K562 (cell line): ENCODE measurements around the gene CTCF. TPM values are rescaled to one million over a fixed set of nuclear protein-coding genes. Genes with fewer than 3 reads are reported as not detected.

Source experiments
- ARID3A ChIP-seq: IDR thresholded peaks from 2 replicates; pipeline ENCODE4 v1.6.1; 2012; ENCODE audit warnings: low read depth, low read length, improper control_type of control experiment, borderline replicate concordance
- CBX2 ChIP-seq: fragments of 200-600 bp; sonication (generic); IDR thresholded peaks from one replicate; pipeline ENCODE4 v1.6.1; 2012; ENCODE audit warnings: mild to moderate bottlenecking, low read length, inconsistent platforms; ENCODE audit not compliant: insufficient read depth, poor library complexity, severe bottlenecking
- CHD1 ChIP-seq: fragments of 200-600 bp; sonication (generic); IDR thresholded peaks from one replicate; pipeline ENCODE4 v1.6.1; 2012; ENCODE audit warnings: mild to moderate bottlenecking, moderate library complexity, low read length, inconsistent platforms
- CREB3L1 ChIP-seq: fragments of 450-650 bp; IDR thresholded peaks from 2 replicates; pipeline ENCODE4 v1.6.1; 2014; ENCODE audit warnings: low read depth, mild to moderate bottlenecking, moderate library complexity, borderline replicate concordance
- CSDE1 ChIP-seq, 2 experiments: fragments of 450-650 bp; IDR thresholded peaks; 2 replicates each; pipeline ENCODE4 v1.6.1; 2016; ENCODE audit warnings: mild to moderate bottlenecking in 1 of 2
- L3MBTL2 ChIP-seq: fragments of 450-650 bp; IDR thresholded peaks from 2 replicates; pipeline ENCODE4 v1.6.1; 2016; ENCODE audit warnings: mild to moderate bottlenecking, moderate library complexity
- MAZ ChIP-seq, 2 experiments: fragments of 450-650 bp in 1 of 2; sonication (generic) in 1 of 2; formaldehyde crosslinking; IDR thresholded peaks in 1 of 2; conservative IDR thresholded peaks in 1 of 2; 2 replicates each; pipeline versions ENCODE4 v1.4.0 to v1.5.0; 2020; ENCODE audit warnings: mild to moderate bottlenecking in 1 of 2, missing genetic modification reagents in 1 of 2
- MEF2D ChIP-seq: conservative IDR thresholded peaks from 2 replicates; pipeline ENCODE4 v1.6.1; 2016; ENCODE audit warnings: low read depth, missing genetic modification characterization, missing compliant biosample characterization
- MEIS2 ChIP-seq: fragments of 450-650 bp; IDR thresholded peaks from 2 replicates; pipeline ENCODE4 v1.6.1; 2014; ENCODE audit warnings: mild to moderate bottlenecking; ENCODE audit not compliant: partially characterized antibody
- MTA3 ChIP-seq: fragments of 450-650 bp; formaldehyde crosslinking; IDR thresholded peaks from 2 replicates; pipeline ENCODE4 v1.6.1; 2017; ENCODE audit warnings: mild to moderate bottlenecking, borderline replicate concordance
- MYC ChIP-seq, 2 experiments: fragments of 250-450 bp in 1 of 2; sonication (Bioruptor Pico) in 1 of 2; IDR thresholded peaks; 2 replicates each; pipeline versions ENCODE4 v1.5.1 to v1.6.1; 2012 to 2021; ENCODE audit warnings: low read depth in 2 of 2, borderline replicate concordance in 1 of 2, improper control_type of control experiment in 1 of 2, low read length in 1 of 2, mild to moderate bottlenecking in 1 of 2, moderate library complexity in 1 of 2
- RBFOX2 ChIP-seq: fragments of 200-400 bp; formaldehyde crosslinking; IDR thresholded peaks from 2 replicates; pipeline ENCODE4 v1.6.1; 2017; ENCODE audit warnings: low read depth, mild to moderate bottlenecking, low read length, moderate library complexity
- RBM22 ChIP-seq: fragments of 200-400 bp; formaldehyde crosslinking; IDR thresholded peaks from 2 replicates; pipeline ENCODE4 v1.6.1; 2018; ENCODE audit warnings: low read length, low read depth; ENCODE audit not compliant: poor library complexity, severe bottlenecking
- VEZF1 ChIP-seq: fragments of 200-800 bp; sonication (Bioruptor generic); IDR thresholded peaks from 2 replicates; pipeline ENCODE4 v1.6.1; 2017; ENCODE audit warnings: missing genetic modification characterization, missing compliant biosample characterization
- ZFP91 ChIP-seq: sonication (generic); formaldehyde crosslinking; IDR thresholded peaks from 2 replicates; pipeline ENCODE4 v1.8.0; 2022; ENCODE audit warnings: mild to moderate bottlenecking, missing genetic modification reagents
- ZNF583 ChIP-seq: fragments of 250-450 bp; sonication (Bioruptor Pico); IDR thresholded peaks from 2 replicates; pipeline ENCODE4 v1.4.0; 2020
- polyA plus RNA-seq, 8 experiments: library from polyadenylated mRNA; depleted of rRNA in 4 of 8; stranded (reverse) in 5 of 8; unstranded in 3 of 8; fragments of >200 nt; fragmentation: Nextera tagmentation in 2 of 8; fragmentation: Illumina TruSeq in 1 of 8; extraction: Ambion mirVana in 2 of 8; extraction: Trizol in 1 of 8; gene quantifications; 2 replicates each; pipeline versions ENCODE4 v1.2.1 to v1.2.3, GENCODE V29; 2011 to 2014; ENCODE audit warnings: inconsistent platforms in 1 of 8, missing spikeins in 1 of 8
- total RNA-seq, 7 experiments: library from RNA; depleted of rRNA in 6 of 7; stranded (reverse); fragments of >200 nt in 6 of 7; fragmentation: Illumina TruSeq in 2 of 7; extraction: Trizol in 2 of 7; gene quantifications; 2 replicates each; pipeline versions ENCODE4 v1.2.1 to v1.2.3, GENCODE V29; 2011 to 2021; ENCODE audit warnings: low replicate concordance in 1 of 7

Gene CTCF
- total and polyA plus RNA-seq, 9 of the 15 experiments (the other 6 are each of a cell fraction or from before 2014, with no cell fraction given): 7.8 to 49.2 (median 33.9) TPM

- TF ChIP-seq CREB3L1: peak; percentile 55; the same call in 1 of the 2 replicates
- peak; percentile 72 for TF ChIP-seq L3MBTL2
- 0 out of 2 replicates have a peak, but pooled peaks have one; percentile 24 for TF ChIP-seq MYC (IDR thresholded peaks at IDR 0.05; ENCODE audit: low read depth, low read length)
- peak; percentile 43; the same call in 1 of the 2 replicates for TF ChIP-seq MYC (CRISPR knock-in tag; IDR thresholded peaks at IDR 0.05; ENCODE audit: borderline replicate concordance, low read depth)
- TF ChIP-seq CSDE1 (IDR thresholded peaks at IDR 0.05): no peak
- no peak for TF ChIP-seq ZNF583
- peak; percentile 91 for TF ChIP-seq MEIS2
- 0 out of 2 replicates have a peak, but pooled peaks have one; percentile 19 for TF ChIP-seq MTA3
- TF ChIP-seq CBX2: no peak
- TF ChIP-seq RBFOX2: peak; percentile 87
- TF ChIP-seq ZFP91: no peak
- TF ChIP-seq RBM22: no peak
- peak; percentile 61 to 67; a peak in 3 of 4 replicates for TF ChIP-seq MAZ (CRISPR knock-in tag; conservative IDR thresholded peaks at IDR 0.05 in 1 of 2, IDR thresholded peaks at IDR 0.05 in 1 of 2)
- TF ChIP-seq VEZF1: peak; percentile 90
- peak; percentile 16 for TF ChIP-seq CHD1
- TF ChIP-seq ARID3A: no peak
- no peak for TF ChIP-seq MEF2D
Measured at GRCh38 chr16:67659675-67660563, 97.6 kb downstream of the CTCF start, which contains the start of gene ACD (continued).
